ENCODE results near the gene DNAH17.

DNAH17 gene

DNA sequence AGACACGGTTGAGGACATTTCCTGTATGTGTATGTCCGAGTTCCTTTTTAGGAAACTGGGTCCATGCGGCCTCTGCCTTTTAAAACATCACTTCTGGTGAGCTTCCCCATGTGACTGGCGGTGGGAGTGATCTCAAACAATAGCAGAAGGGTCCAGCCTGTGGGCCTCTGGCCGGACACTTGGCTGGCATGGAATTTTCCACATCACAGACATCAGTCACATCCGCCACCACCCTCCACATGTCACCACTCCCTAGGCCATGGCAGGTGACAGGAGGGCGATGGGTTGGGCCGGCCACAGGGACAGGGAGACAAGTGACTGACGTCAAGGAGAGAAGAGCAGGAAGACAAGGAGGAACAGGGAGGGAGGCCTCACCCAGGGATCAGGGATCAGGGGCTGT is 83.7 kb downstream of the DNAH17 start:
- no peaks in the 10 kb centered on the region for H3K9me3 Mint-ChIP-seq
- no peak overlapping the region for H3K27ac Mint-ChIP-seq
- ATAC-seq, result no peak
- peaks cover 6% of the 10 kb centered on the region for H3K4me1 Mint-ChIP-seq
- no peaks in the 10 kb centered on the region for H3K36me3 Mint-ChIP-seq
- peaks cover 21% of the 10 kb centered on the region for H3K27me3 Mint-ChIP-seq
- H3K4me3 Mint-ChIP-seq, result no peak overlapping the region

DNA sequence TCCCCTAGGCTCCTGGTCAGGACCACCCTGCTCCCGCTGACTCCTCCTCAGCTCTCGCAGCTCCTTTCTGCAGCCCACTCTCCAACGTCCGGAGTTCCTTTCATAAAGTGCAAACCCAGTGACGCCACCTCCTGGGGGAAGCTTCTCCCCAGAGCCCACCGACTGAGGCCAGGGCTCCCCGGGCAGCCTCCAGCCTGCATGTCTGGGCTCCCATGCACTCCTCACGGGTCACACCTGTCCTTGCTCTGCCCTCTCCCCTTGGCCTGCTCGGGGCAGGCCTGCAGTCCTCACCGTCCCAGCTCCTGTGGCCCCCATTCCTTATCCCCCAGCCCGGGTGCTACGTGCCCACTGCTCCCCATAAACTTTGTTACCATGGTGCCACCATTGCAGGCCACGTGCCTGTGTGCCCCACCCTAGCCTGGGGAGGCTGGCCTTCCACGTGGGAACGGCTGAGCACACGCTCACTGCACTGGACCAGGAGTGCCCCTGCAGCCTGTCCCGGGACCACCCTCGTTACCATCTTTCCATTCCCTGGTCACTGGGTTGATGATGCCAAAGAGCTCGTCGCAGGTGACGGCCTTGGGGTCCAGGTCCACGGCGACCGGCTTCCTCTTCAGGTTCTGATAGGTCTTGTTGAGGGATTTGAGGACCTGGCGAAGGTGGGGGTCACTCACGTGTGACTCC is 84.9 kb downstream of the DNAH17 start:
- Mint-ChIP-seq H3K4me1 (peaks cover 4% of the 10 kb centered on the region), H3K27ac (no peak overlapping the region)

DNA sequence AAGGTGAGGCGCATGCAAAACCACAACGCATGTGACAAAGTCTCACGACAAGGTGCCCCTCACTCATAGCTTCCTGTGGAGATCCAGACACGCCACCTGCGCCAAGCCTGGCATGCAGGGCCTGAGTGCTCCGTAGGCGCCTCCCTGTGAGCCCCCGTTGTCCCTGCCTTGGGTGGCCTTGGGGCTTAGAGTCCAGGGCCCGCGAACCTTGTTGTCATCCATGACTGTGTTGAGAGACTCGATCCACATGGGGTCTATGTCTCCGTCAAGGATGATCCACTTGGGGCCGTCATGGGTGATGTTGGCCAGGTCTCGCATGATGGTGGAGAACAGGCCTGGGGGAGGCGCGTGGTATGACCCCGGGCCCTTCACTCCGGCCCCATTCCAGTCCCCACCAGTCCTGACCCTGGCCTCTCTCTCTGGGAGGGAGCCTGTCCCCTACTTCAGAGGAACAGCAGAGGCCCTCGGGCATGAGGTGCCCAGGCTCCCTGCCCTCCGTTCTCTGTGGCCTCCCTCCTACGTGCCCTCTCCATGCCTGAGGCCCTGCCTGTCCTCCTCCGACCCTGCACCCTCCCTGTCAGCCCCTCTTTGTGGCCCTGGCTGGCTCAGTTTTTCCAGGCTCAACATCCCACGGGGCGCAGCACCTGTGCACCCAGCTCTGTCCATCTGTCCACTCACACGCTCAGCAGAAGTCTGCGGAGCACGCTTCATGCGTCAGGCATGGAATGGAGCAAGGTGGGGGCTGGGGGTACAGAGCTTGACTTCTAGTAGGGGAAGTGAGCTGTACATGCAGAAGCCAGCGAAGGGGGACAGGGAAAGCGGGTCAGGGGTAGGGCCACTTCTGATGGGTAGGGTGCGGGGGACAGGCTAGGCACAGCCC is 85.7 kb downstream of the DNAH17 start:
- H3K4me1 Mint-ChIP-seq, result no peaks in the 10 kb centered on the region
- no peak overlapping the region for H3K27ac Mint-ChIP-seq
- ATAC-seq, result no peak
- H3K27me3 Mint-ChIP-seq, result peaks cover 17% of the 10 kb centered on the region
- H3K9me3 Mint-ChIP-seq, result no peaks in the 10 kb centered on the region
- H3K4me3 Mint-ChIP-seq, result no peak overlapping the region
- H3K36me3 Mint-ChIP-seq, result no peaks in the 10 kb centered on the region

More for the DNA sequence above, 84.9 kb downstream of the DNAH17 start:
- Mint-ChIP-seq H3K27me3 (peaks cover 17% of the 10 kb centered on the region), H3K9me3 (no peaks in the 10 kb centered on the region), H3K4me3 (no peak overlapping the region), H3K36me3 (no peaks in the 10 kb centered on the region)
- no peak for ATAC-seq

DNA sequence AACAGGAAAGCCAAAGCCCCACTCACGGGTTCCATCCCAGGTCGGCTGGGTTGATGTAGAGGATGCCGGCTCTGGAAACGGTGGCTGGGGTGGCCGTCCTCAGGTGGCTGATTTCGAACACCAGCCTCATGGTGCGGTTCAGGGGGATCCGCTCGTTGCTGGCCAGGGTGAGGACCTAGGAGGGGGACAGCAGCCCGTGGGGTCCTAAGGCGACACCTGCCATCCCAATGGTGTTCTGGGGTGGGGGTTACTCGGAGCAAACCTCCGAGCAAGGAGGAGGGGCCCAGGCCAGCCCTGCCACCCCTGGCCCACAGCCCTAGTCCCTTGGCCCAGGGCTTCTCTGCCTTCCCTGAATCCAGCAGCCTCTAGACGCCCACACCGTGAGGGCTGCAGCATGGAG is 86.5 kb downstream of the DNAH17 start:
- Mint-ChIP-seq H3K27me3 (peaks cover 17% of the 10 kb centered on the region), H3K4me3 (no peak overlapping the region), H3K9me3 (no peaks in the 10 kb centered on the region), H3K36me3 (no peaks in the 10 kb centered on the region), H3K4me1 (no peaks in the 10 kb centered on the region), H3K27ac (no peak overlapping the region)
- no peak for ATAC-seq

DNA sequence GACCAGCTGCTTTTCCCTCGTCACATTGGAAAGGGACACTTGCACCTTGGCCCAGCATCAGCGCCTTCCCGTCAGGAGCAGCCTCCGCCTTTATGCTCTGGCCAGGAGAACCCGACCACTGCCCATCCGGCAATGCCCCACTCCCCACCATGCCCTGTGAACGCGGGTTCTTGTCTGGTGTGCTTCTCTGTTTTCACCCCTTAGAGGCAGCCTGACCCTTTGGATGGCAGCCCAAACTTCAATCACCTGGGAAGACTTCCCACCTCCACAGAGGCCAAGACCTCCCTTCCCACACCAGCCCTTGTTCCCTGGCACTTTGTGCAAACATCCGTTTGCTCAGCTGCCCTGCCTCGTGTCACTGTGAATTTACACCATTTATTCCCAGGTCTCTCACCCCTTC is 87.0 kb downstream of the DNAH17 start:
- Mint-ChIP-seq H3K4me1 (peaks cover under 1% of the 10 kb centered on the region), H3K4me3 (no peak overlapping the region), H3K9me3 (no peaks in the 10 kb centered on the region), H3K36me3 (no peaks in the 10 kb centered on the region), H3K27ac (no peak overlapping the region), H3K27me3 (peaks cover 17% of the 10 kb centered on the region)
- no peak for ATAC-seq

DNA sequence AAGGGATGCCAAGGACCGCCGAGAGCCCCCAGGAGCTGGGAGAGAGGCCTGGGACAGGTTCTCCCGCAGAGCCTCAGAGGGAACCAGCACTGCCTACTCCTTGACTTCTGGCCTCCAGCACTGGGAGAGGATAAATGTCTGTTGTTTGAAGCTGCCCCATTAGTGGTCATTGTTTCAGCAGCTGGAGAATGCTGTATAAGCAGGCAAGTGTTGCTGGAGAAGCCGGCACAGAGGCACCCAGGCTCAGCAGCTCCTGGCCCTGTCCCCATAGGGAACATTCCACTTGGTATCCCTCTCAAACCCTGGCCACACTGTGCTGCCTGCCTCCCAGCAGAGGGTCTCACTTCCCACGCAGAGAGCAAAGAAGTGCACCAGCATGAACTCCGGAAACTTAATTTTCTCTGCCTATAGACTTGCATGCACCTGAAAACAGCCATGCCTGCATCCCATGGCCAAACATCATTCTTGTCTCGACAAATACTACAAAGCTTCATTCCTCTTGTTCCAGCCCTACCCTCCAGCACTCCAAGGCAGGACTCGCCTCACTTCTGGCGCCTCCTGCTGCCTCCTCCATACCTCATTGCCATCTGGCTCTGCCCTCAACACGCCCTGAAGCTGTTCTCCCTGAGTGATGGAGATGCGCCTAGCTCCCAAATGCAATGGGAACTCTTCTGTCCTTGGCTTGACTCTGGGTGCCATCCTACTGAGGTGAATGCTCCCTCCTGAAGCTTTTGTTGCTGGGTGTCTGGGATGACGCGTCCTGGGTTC is 88.1 kb downstream of the DNAH17 start:
- H3K9me3 Mint-ChIP-seq, result no peaks in the 10 kb centered on the region
- H3K4me3 Mint-ChIP-seq, result no peak overlapping the region
- no peaks in the 10 kb centered on the region for H3K36me3 Mint-ChIP-seq
- no peak overlapping the region for H3K27ac Mint-ChIP-seq
- H3K27me3 Mint-ChIP-seq, result peaks cover 20% of the 10 kb centered on the region
- no peak for ATAC-seq
- H3K4me1 Mint-ChIP-seq, result peaks cover 12% of the 10 kb centered on the region

DNA sequence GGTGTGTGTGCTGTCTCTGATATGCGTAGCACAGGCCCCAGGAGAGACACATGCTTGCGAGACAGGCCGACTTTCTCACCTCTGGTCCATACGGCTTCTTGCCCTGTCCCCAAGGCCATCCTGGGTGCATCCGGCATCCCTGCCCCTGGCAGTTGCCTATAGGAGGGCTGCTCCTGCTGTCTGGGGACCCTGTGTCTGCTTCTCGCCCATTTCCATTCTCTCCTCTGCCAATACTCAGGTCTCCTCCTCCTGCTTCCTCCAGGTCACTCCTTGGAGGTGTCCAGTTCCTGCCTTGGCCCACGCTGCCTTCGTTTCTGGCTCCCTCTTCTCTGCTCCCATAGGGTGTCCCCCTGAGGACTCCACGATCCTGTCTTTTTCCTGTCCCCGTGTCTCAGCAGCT is 89.0 kb downstream of the DNAH17 start:
- no peak overlapping the region for H3K27ac Mint-ChIP-seq
- H3K36me3 Mint-ChIP-seq, result no peaks in the 10 kb centered on the region
- no peaks in the 10 kb centered on the region for H3K9me3 Mint-ChIP-seq
- ATAC-seq, result no peak
- peaks cover 13% of the 10 kb centered on the region for H3K4me1 Mint-ChIP-seq
- no peak overlapping the region for H3K4me3 Mint-ChIP-seq
- peaks cover 16% of the 10 kb centered on the region for H3K27me3 Mint-ChIP-seq

DNA sequence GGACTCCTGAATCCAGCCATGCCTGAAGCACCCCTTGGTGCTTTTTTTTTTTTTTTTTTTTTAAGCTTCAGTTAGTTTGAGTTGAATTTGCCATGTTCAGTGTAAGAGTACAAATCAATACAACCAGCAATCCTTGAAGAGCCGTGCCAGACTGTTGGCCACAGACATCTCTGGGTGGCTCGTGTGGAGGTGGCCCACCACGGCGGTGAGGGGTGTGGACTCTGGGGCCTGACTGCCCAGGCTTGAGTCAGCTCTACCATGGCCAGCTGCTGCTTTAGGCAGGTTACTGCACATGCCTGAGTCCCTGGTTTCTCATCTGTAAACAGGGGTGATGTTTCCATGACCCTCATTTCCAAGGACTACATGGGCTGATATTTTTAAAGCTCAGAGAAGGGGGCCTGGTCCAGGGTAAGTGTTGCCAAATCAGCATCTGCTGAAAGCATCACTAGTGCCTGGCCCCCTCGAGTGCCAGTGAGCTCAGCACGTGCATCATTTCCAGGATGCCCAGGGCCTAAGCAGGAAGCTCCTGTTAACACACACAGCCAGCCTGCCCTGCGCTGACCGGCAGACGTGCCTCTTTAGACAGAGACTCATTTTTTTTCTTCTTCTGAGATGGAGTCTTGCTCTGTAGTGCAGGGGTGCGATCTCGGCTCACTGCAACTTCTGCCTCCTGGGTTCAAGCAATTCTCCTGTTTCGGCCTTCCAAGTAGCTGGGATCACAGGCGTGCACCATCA is 90.1 kb downstream of the DNAH17 start:
- ATAC-seq, result no peak
- no peaks in the 10 kb centered on the region for H3K36me3 Mint-ChIP-seq

DNA sequence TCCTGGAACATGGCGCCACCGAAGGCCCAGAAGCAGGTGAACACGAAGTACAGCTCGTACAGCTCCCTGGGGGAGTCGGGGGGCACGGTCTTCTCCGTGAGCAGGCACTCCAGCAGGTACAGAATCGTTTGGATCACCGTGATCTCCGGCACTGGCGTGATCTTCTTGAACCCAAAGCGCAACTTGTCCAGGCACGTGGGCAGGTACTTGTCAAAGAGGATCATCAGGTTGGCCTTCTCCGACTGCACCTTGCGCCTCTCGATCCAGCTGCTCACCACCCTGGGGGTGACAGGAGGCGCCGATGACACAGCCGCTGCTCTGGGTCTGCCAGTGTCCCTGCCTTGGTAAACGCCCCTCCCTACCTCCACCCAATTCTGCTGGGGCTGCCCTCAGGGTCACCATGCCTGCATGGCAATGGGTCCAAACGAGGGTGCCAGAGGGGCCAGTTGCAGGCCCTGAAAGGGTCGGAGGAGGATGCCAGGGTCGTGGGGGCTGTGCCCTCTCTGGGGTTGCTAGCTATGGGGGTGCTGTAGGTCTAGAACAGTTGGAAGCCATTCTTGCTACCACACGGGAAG is 90.9 kb downstream of the DNAH17 start:
- peaks cover 28% of the 10 kb centered on the region for H3K27me3 Mint-ChIP-seq
- no peaks in the 10 kb centered on the region for H3K9me3 Mint-ChIP-seq
- no peak overlapping the region for H3K4me3 Mint-ChIP-seq
- no peak for ATAC-seq
- H3K4me1 Mint-ChIP-seq, result peaks cover 13% of the 10 kb centered on the region
- H3K36me3 Mint-ChIP-seq, result no peaks in the 10 kb centered on the region
- no peak overlapping the region for H3K27ac Mint-ChIP-seq

More for the DNA sequence above, 90.1 kb downstream of the DNAH17 start:
- Mint-ChIP-seq H3K9me3 (no peaks in the 10 kb centered on the region), H3K27ac (no peak overlapping the region), H3K27me3 (peaks cover 26% of the 10 kb centered on the region), H3K4me3 (no peak overlapping the region), H3K4me1 (peaks cover 13% of the 10 kb centered on the region)

DNA sequence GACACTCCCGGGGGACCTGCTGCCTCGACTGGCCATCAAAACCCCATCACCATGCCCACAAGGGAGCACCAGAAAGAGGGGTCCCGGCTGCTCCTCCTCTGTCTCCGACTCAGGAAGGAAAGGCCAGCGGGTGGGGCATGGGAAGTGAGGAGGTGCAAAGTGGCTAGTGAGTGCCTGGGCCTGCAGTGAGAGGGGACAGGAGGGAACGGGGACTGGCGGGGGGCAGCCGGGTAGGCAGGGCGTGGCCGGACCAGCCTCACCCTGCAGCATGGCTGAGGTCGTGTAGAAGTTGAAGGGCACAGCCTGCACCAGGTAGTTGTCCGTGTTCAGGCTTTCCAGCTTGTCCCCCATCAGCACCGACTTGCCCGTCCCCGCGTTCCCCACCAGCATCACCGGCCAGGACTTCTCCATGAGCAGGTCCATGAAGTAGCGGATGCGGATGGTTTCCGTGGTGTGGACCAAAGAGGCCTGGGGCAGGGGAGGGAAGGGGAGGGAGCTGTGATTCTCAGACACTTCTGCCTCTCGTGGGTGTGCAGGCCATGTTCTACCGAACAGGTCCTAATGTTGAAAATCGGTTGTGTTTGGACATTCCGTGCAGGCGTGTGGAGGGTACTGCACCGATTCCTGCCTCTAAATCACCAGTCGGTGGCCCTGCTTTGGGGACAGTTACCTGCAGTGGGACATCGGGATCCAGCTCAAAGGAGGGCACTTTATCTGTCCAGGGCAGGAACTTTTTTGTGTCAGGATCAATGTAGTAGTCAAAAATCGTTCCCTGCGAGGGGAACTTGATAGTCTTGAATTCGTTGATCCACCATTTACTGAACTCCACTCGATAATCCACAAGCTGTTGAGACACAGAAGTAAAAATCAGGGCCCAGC is 91.7 kb downstream of the DNAH17 start:
- ATAC-seq, result no peak
- no peaks in the 10 kb centered on the region for H3K9me3 Mint-ChIP-seq
- H3K27ac Mint-ChIP-seq, result no peak overlapping the region
- H3K4me3 Mint-ChIP-seq, result no peak overlapping the region
- peaks cover 28% of the 10 kb centered on the region for H3K27me3 Mint-ChIP-seq
- H3K36me3 Mint-ChIP-seq, result no peaks in the 10 kb centered on the region
- peaks cover 13% of the 10 kb centered on the region for H3K4me1 Mint-ChIP-seq

DNA sequence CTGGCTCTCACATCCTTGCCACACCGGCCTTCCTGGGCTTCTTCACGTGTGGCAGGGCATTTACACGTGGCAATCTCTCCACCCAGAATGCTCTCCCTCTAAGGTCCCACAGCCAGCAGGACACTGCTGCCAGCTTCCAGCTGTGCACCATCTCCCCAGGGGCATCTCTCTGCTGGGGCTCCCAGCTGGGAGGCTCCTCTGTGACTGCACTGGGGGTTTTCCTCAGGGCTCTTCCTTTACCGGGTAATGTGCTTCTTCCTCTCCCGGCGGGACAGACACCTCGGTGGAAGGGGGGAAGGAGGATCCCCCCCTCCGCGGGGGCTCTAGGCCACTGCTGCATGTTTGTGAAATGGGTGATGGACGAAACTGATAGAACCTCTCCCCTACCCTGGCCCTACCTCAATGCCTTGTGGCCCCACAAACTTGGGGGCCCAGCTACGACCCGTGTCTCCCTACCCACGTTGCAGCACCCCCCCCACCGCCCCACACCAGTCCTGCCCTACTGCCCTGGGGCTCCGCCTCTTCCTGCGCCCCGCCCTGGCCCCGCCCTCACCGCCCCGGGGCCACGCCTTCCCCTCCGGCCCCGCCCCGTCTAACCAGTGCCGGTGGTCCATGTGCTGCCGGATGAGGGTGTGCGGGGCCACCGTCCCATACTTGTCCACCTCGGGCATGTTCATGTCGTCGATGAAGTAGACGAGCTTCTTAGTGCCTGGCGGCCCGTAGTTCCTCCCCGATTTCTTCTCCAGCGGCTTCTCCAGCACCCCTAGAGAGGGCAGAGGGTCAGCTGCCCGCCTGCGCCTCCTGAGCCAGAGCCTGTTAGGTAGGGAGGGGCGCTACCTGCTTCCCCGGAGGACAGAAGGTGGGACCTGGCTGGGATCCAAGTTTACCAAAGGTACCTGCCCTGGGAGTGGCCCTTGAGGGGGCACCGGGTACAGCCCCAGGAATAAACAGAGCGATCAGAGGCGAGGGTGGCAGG is 92.6 kb downstream of the DNAH17 start:
- peak; percentile 83 for ATAC-seq
- peaks cover 28% of the 10 kb centered on the region for H3K27me3 Mint-ChIP-seq
- H3K4me1 Mint-ChIP-seq, result peaks cover 13% of the 10 kb centered on the region
- H3K9me3 Mint-ChIP-seq, result no peaks in the 10 kb centered on the region
- H3K27ac Mint-ChIP-seq, result no peak overlapping the region
- H3K4me3 Mint-ChIP-seq, result peak overlapping the region; percentile 59
- no peaks in the 10 kb centered on the region for H3K36me3 Mint-ChIP-seq

DNA sequence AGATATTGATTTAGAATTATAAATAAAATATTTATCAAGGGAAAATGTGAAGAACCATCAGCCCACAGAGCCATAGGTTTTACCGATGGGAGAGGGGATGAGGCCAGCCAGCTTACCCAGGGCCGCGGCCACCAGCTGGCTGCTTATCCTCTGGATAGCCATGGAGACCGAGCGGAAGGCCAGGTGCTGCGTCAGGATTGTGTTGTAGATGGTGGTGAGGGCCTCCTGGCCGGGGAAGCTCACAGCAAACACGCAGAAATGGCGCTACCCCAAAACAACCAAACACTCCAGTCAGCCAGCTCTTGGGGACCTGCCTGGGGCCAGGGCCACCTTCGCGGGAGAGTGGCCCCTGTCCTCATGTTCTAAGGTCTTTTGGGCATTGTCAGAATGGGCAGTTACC is 97.8 kb downstream of the DNAH17 start:
- no peak overlapping the region for H3K27ac Mint-ChIP-seq
- H3K27me3 Mint-ChIP-seq, result peaks cover 19% of the 10 kb centered on the region
- H3K36me3 Mint-ChIP-seq, result no peaks in the 10 kb centered on the region
- H3K9me3 Mint-ChIP-seq, result no peaks in the 10 kb centered on the region
- H3K4me3 Mint-ChIP-seq, result no peak overlapping the region
- no peak for ATAC-seq
- H3K4me1 Mint-ChIP-seq, result peaks cover 10% of the 10 kb centered on the region

DNA sequence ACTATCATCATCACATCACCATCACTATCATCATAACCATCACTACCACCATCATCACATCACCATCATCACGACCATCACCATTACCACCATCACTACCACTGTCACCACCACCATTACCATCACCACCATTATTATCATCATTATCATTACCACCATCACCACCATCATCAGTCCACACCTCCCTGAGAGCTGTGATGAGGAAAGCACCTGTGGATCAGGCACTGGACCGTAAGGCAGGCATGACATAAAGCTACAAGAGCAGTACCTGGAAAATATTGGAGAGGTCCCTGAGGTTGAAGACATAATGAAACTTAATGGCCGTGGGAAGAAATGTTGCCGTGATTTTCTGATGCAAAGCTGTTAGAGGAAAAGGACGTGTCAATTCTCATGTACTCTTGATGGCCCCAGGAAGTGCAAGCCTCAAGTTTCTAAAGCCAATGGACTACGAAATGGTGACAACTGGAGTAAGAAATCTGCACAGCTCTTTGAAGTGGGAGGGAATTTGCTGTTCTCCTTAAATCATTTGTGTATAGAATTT is 98.4 kb downstream of the DNAH17 start:
- H3K4me3 Mint-ChIP-seq, result no peak overlapping the region
- no peak for ATAC-seq
- H3K9me3 Mint-ChIP-seq, result no peaks in the 10 kb centered on the region
- H3K27ac Mint-ChIP-seq, result no peak overlapping the region
- H3K27me3 Mint-ChIP-seq, result peaks cover 14% of the 10 kb centered on the region
- H3K4me1 Mint-ChIP-seq, result peaks cover 5% of the 10 kb centered on the region
- no peaks in the 10 kb centered on the region for H3K36me3 Mint-ChIP-seq
